HG03342 (cell line): ENCODE measurements around the gene CACNA1S.

Experiments
- ATAC-seq: cut with Tn5 transposase; IDR thresholded peaks from one replicate; pipeline ENCODE4 v1.9.1; 2021; ENCODE audit warnings: mild to moderate bottlenecking, moderate library complexity; ENCODE audit not compliant: unreplicated experiment

CACNA1S gene

DNA sequence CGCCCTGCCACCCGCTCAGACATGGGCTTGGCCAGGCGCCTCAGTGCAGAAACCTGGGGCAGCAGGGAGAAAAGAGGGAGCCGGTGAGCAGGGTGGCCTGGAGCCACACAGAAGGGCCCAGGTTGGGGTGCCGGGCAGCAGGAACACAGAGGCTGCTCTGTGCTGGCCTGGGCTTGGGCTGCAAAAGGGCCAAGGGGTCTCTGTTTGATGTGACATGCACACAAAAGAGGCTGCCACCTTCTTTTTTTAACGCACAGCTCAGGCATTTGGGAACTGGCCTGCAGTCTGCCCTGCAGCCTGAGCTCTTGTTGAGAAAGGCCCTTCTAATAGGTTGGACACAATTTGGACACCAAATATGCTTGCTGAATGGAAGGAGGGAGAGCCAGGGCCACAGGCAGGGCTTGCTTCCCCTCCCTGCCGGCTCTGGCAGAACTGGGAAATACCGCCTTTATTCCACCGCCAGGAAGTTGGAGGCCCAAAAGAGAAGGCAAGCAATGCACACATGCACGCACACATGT lies 121.1 kb downstream of the CACNA1S start:
- no peak for ATAC-seq

DNA sequence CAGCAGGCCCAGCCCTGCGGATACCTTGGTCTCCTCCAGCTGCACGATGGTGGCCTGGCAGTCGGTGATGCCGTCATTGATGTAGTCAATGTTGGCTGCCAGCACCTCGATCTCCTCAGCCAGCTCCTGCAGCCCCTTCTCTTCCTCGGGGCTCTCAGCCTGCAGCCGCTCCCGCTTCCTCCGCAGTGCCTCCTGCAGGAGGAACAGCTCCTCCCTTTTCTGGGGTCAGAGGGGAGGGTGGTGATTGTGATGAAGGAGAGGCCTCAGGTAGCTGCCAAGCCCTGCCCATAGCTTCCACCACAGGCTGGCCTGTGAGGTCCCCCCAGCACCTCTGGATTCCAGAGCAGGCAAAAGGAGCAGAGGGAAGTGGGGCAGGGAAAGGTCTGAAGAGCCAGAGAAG lies 122.1 kb downstream of the CACNA1S start:
- ATAC-seq = no peak
